Heart left ventricle (tissue), 16 donors: ENCODE results near the gene KLK1. TPM values are rescaled to one million over a fixed set of nuclear protein-coding genes. Genes with fewer than 3 reads are reported as not detected.

ENCODE experiments used
- ATAC-seq, 4 donors: fragments of 200-7000 bp; cut with Tn5 transposase; one replicate each; pipeline ENCODE4 v1.9.1; 2020 to 2022; ENCODE audit warnings: moderate library complexity in 4 of 4, mild to moderate bottlenecking in 3 of 4, moderate number of reproducible peaks in 1 of 4
- DNase-seq, 5 donors: peaks; one replicate each; pipeline ENCODE4 v3.0.0-alpha.2; 2020
- H3K27ac ChIP-seq, 12 donors: fragments of 200-600 bp; sonication (generic) in 4 of 12; one replicate each; pipeline versions ENCODE4 v1.5.0 to v1.8.0; 2016 to 2022; ENCODE audit warnings: mild to moderate bottlenecking in 2 of 12
- H3K27me3 ChIP-seq, 9 donors: fragments of 200-600 bp; sonication (generic) in 2 of 9; one replicate each; pipeline versions ENCODE4 v1.5.1 to v1.8.0; 2016 to 2022; ENCODE audit warnings: mild to moderate bottlenecking in 3 of 9
- H3K36me3 ChIP-seq, 9 donors: fragments of 200-600 bp; sonication (generic) in 2 of 9; one replicate each; pipeline versions ENCODE4 v1.5.0 to v1.8.0; 2018 to 2022; ENCODE audit warnings: mild to moderate bottlenecking in 2 of 9
- H3K4me1 ChIP-seq, 12 donors: fragments of 200-600 bp; sonication (generic) in 4 of 12; one replicate each; pipeline versions ENCODE4 v1.5.0 to v1.8.0; 2016 to 2022; ENCODE audit warnings: mild to moderate bottlenecking in 3 of 12
- H3K4me3 ChIP-seq, 12 donors: fragments of 200-600 bp; sonication (generic) in 4 of 12; one replicate each; pipeline versions ENCODE4 v1.5.0 to v1.8.0; 2017 to 2022; ENCODE audit warnings: mild to moderate bottlenecking in 9 of 12, moderate library complexity in 4 of 12
- H3K9me3 ChIP-seq, 12 donors: fragments of 200-600 bp; sonication (generic) in 4 of 12; one replicate each; pipeline versions ENCODE4 v1.5.0 to v1.8.0; 2016 to 2022; ENCODE audit warnings: mild to moderate bottlenecking in 1 of 12
- CTCF ChIP-seq, 12 donors: fragments of 200-600 bp; sonication (generic) in 4 of 12; IDR thresholded peaks; one replicate each; pipeline versions ENCODE4 v1.5.0 to v1.8.0; 2018 to 2022; ENCODE audit warnings: antibody characterized with exemption in 12 of 12, mild to moderate bottlenecking in 5 of 12
- POLR2A ChIP-seq, 2 donors: fragments of 450-650 bp; IDR thresholded peaks; one replicate each; pipeline ENCODE4 v1.6.1; 2017; ENCODE audit warnings: antibody characterized with exemption in 2 of 2, mild to moderate bottlenecking in 2 of 2, moderate library complexity in 2 of 2
- whole genome bisulfite sequencing, 4 donors: extraction: QIAGEN DNeasy Blood & Tissue Kit in 2 of 4; methylation state at CpG; one replicate each; pipeline versions ENCODE4 v1.1.5 to v1.1.7; 2013 to 2018; 5-methylcytosine and 5-hydroxymethylcytosine counted together
- intact Hi-C, 10 donors: fragments of 100-400 bp; cut with DNase I; formaldehyde crosslinking; loops; one replicate each; pipeline versions ENCODE4 v1.11.1 to v1.14.2; 2022
- polyA plus RNA-seq, 2 donors: library from polyadenylated mRNA; stranded (reverse); fragments of 200-250 nt; gene quantifications; one replicate each; pipeline ENCODE4 v1.2.3, GENCODE V29; 2013
- total RNA-seq, 9 donors: library from RNA; depleted of rRNA in 2 of 9; stranded (reverse); fragments of >200 nt in 2 of 9; fragmentation: NEBNext Ultra II Directional in 3 of 9; extraction: Animal tissue kit (Norgen Biotek cat#: 25700) in 3 of 9; gene quantifications; one replicate each; pipeline versions ENCODE4 v1.1.0 to v1.2.4, GENCODE V29; 2016 to 2023
- donor health status: ischemic (EF 13 %, LVEDD 7.1; RV severe dilation, severe dysfunction).
- donor health status: healthy with polysubstance abuse.
- donor health status: DM: no; HTN: yes; CAD: no.
- donor health status: DM: no; HTN: no; CAD: no.
- donor health status: ischemic (EF 25% LVEDD 6.9; RV normal size, moderate dysfunction).
- donor health status: ischemic (EF 25% LVEDD 5.7; RV mildly dilated, moderate dysfunction).
- donor health status: healthy.
- donor health status: DM: yes; HTN: yes; CAD: no.
- donor health status: ischemic (EF 35%, LVEDD 5.7; RV mildly dilated, moderate dysfunction).
- donor health status: nonischemic (EF 11% LVEDD 7.7; RV severe dilation, severe dysfunction).
- donor health status: DM: yes; HTN: yes; CAD: no.
- donor health status: PGD.
- donor health status: ischemic (EF 29% LVEDD 5.4; RV normal size, mild dysfunction).
- donor health status: nonischemic (EF 23%, LVEDD 6.1; RV moderate dilation, normal function).

KLK1 gene
- total and polyA plus RNA-seq, 11 donors: 0.50 to 1.4 (median 0.58) TPM; not detected in 5

- 49 to 62% (median 55%) methylated on average over 6 of the region's 6 CpGs for WGBS, 4 donors
- ATAC-seq: no peak
- intact Hi-C loops: no loop called here
These were observed 33.8 kb upstream of the KLK1 start for GRCh38 chr19:50857366-50857765.

GRCh38 chr19:50854636-50855410 lies 31.2 kb upstream of the KLK1 start, which contains the start of gene KLK3:
Gene KLK3 (plus strand): TSS chr19:50854915. CDS start chr19:50854956, 41 bp downstream.
- DNase-seq: no peak
- Histone ChIP-seq H3K4me3 (no peak within 1 kb of the TSS), H3K4me1 (no peaks in the 10 kb centered on the region), H3K27me3 (peaks cover 0 to 47% (median 19%) of the 10 kb centered on the region in 9 donors), H3K9me3 (no peaks in the 10 kb centered on the region), H3K27ac (no peak within 1 kb of the TSS), H3K36me3 (no peaks in the 10 kb centered on the region)
- no peak for ATAC-seq
- no peak for TF ChIP-seq POLR2A (IDR thresholded peaks at IDR 0.05)
- intact Hi-C loops: no loop called here
- 55 to 63% (median 59%) methylated on average over 4 to 9 of the region's 9 CpGs for WGBS, 4 donors

More at GRCh38 chr19:50857366-50857765, 33.8 kb upstream of the KLK1 start:
- Histone ChIP-seq H3K4me3 (no peak overlapping the region), H3K9me3 (no peaks in the 10 kb centered on the region), H3K27me3 (peaks cover 0 to 59% (median 23%) of the 10 kb centered on the region in 9 donors), H3K4me1 (no peaks in the 10 kb centered on the region), H3K36me3 (no peaks in the 10 kb centered on the region), H3K27ac (no peak overlapping the region)
- no peak for DNase-seq
- TF ChIP-seq CTCF (IDR thresholded peaks at IDR 0.05) (no peak), POLR2A (IDR thresholded peaks at IDR 0.05) (no peak)

- Histone ChIP-seq H3K36me3 (no peaks in the 10 kb centered on the region), H3K4me3 (no peak overlapping the region), H3K27ac (no peak overlapping the region), H3K9me3 (no peaks in the 10 kb centered on the region), H3K27me3 (peaks cover 0 to 39% (median 8%) of the 10 kb centered on the region in 9 donors), H3K4me1 (no peaks in the 10 kb centered on the region)
- TF ChIP-seq POLR2A (IDR thresholded peaks at IDR 0.05) (no peak), CTCF (IDR thresholded peaks at IDR 0.05) (no peak)
- intact Hi-C loops: no loop called here
- DNase-seq (no peak), ATAC-seq (no peak)
- WGBS, 4 donors: 65 to 80% (median 69%) methylated on average over 2 to 4 of the region's 4 CpGs
These were observed 28.0 kb upstream of the KLK1 start for GRCh38 chr19:50851620-50852019.

GRCh38 chr19:50850738-50851137 lies 27.2 kb upstream of the KLK1 start:
- no peak for TF ChIP-seq POLR2A (IDR thresholded peaks at IDR 0.05)
- no peak for ATAC-seq

GRCh38 chr19:50844296-50844935 lies 20.8 kb upstream of the KLK1 start:
- WGBS, 4 donors: 56 to 64% (median 61%) methylated on average over 8 of the region's 8 CpGs
- intact Hi-C loops: no loop called here

More at GRCh38 chr19:50850738-50851137, 27.2 kb upstream of the KLK1 start:
- intact Hi-C loops: no loop called here
- no peak for DNase-seq
- Histone ChIP-seq H3K27ac (no peak overlapping the region), H3K36me3 (no peaks in the 10 kb centered on the region), H3K4me1 (no peaks in the 10 kb centered on the region), H3K4me3 (no peak overlapping the region), H3K27me3 (peaks cover 0 to 30% (median 8%) of the 10 kb centered on the region in 9 donors), H3K9me3 (no peaks in the 10 kb centered on the region)
- 46 to 61% (median 51%) methylated on average over 3 of the region's 3 CpGs for WGBS, 4 donors

More at GRCh38 chr19:50844296-50844935, 20.8 kb upstream of the KLK1 start:
- ATAC-seq: no peak
- H3K4me1 ChIP-seq: no peaks in the 10 kb centered on the region
- H3K9me3 ChIP-seq: peaks cover 0 to 28% (median 4%) of the 10 kb centered on the region in 12 donors
- H3K27ac ChIP-seq: no peak overlapping the region
- no peak for TF ChIP-seq POLR2A (IDR thresholded peaks at IDR 0.05)
- no peak for TF ChIP-seq CTCF (IDR thresholded peaks at IDR 0.05)
- peaks cover 0 to 14% (median 0%) of the 10 kb centered on the region in 9 donors for H3K27me3 ChIP-seq
- no peak overlapping the region for H3K4me3 ChIP-seq
- H3K36me3 ChIP-seq: no peaks in the 10 kb centered on the region
- DNase-seq: no peak
